Endothelial cell (in vitro differentiated cells): ENCODE results near the gene HEG1. TPM values are rescaled to one million over a fixed set of nuclear protein-coding genes. Genes with fewer than 3 reads are reported as not detected.
A peak's percentile ranks its signal among the peaks of the same experiment; 100 is the strongest.

Experiments used
- DNase-seq: peaks from one replicate; pipeline ENCODE4 v3.0.0; 2021; ENCODE audit warnings: low spot score
- H3K27ac Mint-ChIP-seq: one replicate; pipeline ENCODE4 v1.8.0; 2021; ENCODE audit warnings: mixed read lengths, inconsistent platforms; ENCODE audit not compliant: unreplicated experiment
- H3K27me3 Mint-ChIP-seq: one replicate; pipeline ENCODE4 v1.8.0; 2021; ENCODE audit warnings: mild to moderate bottlenecking, moderate library complexity, mixed read lengths, inconsistent platforms; ENCODE audit not compliant: unreplicated experiment
- H3K36me3 Mint-ChIP-seq: one replicate; pipeline ENCODE4 v1.8.0; 2021; ENCODE audit warnings: mild to moderate bottlenecking, low read depth, mixed read lengths, inconsistent platforms; ENCODE audit not compliant: unreplicated experiment
- H3K4me1 Mint-ChIP-seq: one replicate; pipeline ENCODE4 v1.8.0; 2021; ENCODE audit warnings: mild to moderate bottlenecking, mixed read lengths, inconsistent platforms; ENCODE audit not compliant: unreplicated experiment
- H3K4me3 Mint-ChIP-seq: one replicate; pipeline ENCODE4 v1.8.0; 2021; ENCODE audit warnings: mild to moderate bottlenecking, mixed read lengths, inconsistent platforms; ENCODE audit not compliant: unreplicated experiment
- H3K9me3 Mint-ChIP-seq: one replicate; pipeline ENCODE4 v1.8.0; 2021; ENCODE audit warnings: mixed read lengths, inconsistent platforms; ENCODE audit not compliant: unreplicated experiment
- CTCF ChIP-seq: fragments of 200-600 bp; sonication (generic); IDR thresholded peaks from one replicate; pipeline ENCODE4 v1.5.0; 2021; ENCODE audit warnings: antibody characterized with exemption; ENCODE audit not compliant: unreplicated experiment
- total RNA-seq: library from RNA; stranded (reverse); fragmentation: NEBNext Ultra II Directional; extraction: Animal tissue kit (Norgen Biotek cat#: 25700); gene quantifications from one replicate; pipeline ENCODE4 v1.2.1, GENCODE V29; 2021; ENCODE audit not compliant: unreplicated experiment

Gene HEG1
- total RNA-seq, 1 donor from 2014 or later = 17.1 TPM

GRCh38 chr3:125028657-125029056, 27.1 kb downstream of the HEG1 start:
- TF ChIP-seq CTCF = no peak
- H3K36me3 Mint-ChIP-seq = peaks cover 21% of the 10 kb centered on the region
- DNase-seq = no peak
- no peaks in the 10 kb centered on the region for H3K9me3 Mint-ChIP-seq
- no peak overlapping the region for H3K4me3 Mint-ChIP-seq
- H3K27me3 Mint-ChIP-seq = peaks cover 2% of the 10 kb centered on the region
- H3K27ac Mint-ChIP-seq = no peak overlapping the region
- peaks cover 33% of the 10 kb centered on the region for H3K4me1 Mint-ChIP-seq

GRCh38 chr3:125025642-125026041, 30.2 kb downstream of the HEG1 start:
- Mint-ChIP-seq H3K9me3 (no peaks in the 10 kb centered on the region), H3K4me3 (no peak overlapping the region), H3K27ac (no peak overlapping the region), H3K36me3 (peaks cover 21% of the 10 kb centered on the region), H3K27me3 (peaks cover 2% of the 10 kb centered on the region), H3K4me1 (peaks cover 32% of the 10 kb centered on the region)
- DNase-seq = no peak
- TF ChIP-seq CTCF = no peak

- no peak for DNase-seq
- no peak for TF ChIP-seq CTCF
- H3K9me3 Mint-ChIP-seq = no peaks in the 10 kb centered on the region
- H3K27me3 Mint-ChIP-seq = peaks cover 2% of the 10 kb centered on the region
- H3K4me1 Mint-ChIP-seq = peaks cover 32% of the 10 kb centered on the region
- peaks cover 21% of the 10 kb centered on the region for H3K36me3 Mint-ChIP-seq
- H3K4me3 Mint-ChIP-seq = no peak overlapping the region
- H3K27ac Mint-ChIP-seq = peak overlapping the region; percentile 31
Observed at GRCh38 chr3:125024817-125025216, 31.0 kb downstream of the HEG1 start.

- Mint-ChIP-seq H3K27ac (peak overlapping the region; percentile 22), H3K9me3 (no peaks in the 10 kb centered on the region), H3K27me3 (peaks cover 2% of the 10 kb centered on the region), H3K4me1 (peaks cover 36% of the 10 kb centered on the region), H3K4me3 (no peak overlapping the region), H3K36me3 (peaks cover 21% of the 10 kb centered on the region)
- DNase-seq = no peak
- no peak for TF ChIP-seq CTCF
Observed at GRCh38 chr3:125023833-125024555, 31.8 kb downstream of the HEG1 start.

- no peak for TF ChIP-seq CTCF
- Mint-ChIP-seq H3K27ac (no peak overlapping the region), H3K27me3 (no peaks in the 10 kb centered on the region), H3K4me3 (no peak overlapping the region), H3K36me3 (peaks cover 15% of the 10 kb centered on the region), H3K4me1 (peaks cover 34% of the 10 kb centered on the region), H3K9me3 (no peaks in the 10 kb centered on the region)
- DNase-seq = no peak
Observed at GRCh38 chr3:125022206-125022605, 33.6 kb downstream of the HEG1 start.
